ENCODE results near the gene TSPAN18. TPM values are rescaled to one million over a fixed set of nuclear protein-coding genes. Genes with fewer than 3 reads are reported as not detected.
A peak's percentile ranks its signal among the peaks of the same experiment; 100 is the strongest.

The TSPAN18 gene
- total RNA-seq, 1 donor from 2014 or later: 46.4 TPM

GRCh38 chr11:44966694-44967093 lies 239.9 kb downstream of the TSPAN18 start:
- Histone ChIP-seq H3K27ac (no peak overlapping the region), H3K36me3 (no peaks in the 10 kb centered on the region), H3K27me3 (no peaks in the 10 kb centered on the region), H3K4me3 (no peak overlapping the region), H3K9me3 (no peaks in the 10 kb centered on the region), H3K4me1 (no peaks in the 10 kb centered on the region)
- TF ChIP-seq CTCF (IDR thresholded peaks at IDR 0.05): no peak
- intact Hi-C loops (cut with DNase I): no loop called here
- no peak for DNase-seq
- no peak for ATAC-seq

DNA sequence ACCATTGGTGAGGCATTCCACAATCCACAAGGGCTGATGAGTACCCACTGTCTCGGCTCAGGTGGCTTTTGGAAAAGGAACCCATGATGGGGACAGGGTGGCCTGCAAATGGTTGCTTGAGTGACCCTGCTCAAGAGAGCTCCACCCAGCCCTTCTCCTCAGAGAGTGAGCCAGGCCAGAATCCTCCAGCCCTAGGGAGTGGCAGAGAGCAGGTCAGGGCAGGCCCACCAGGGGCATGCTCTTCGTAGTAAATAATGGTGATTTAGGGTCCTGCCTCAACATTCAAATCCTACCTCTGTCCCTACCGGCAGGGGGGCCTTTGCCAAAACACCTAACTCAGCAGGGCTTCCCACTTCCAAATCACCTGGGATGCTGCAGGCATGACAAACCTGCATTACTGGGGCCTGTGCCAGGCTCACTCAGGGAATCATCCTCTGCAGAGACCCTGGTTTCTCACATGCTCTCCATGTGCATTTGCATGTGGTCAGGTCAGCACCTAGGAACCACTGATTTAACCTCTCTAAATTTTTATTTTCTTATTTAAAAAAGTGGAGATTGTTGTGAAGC lies 241.3 kb downstream of the TSPAN18 start:
- intact Hi-C loops (cut with DNase I): no loop called here
- Histone ChIP-seq H3K27me3 (no peaks in the 10 kb centered on the region), H3K36me3 (no peaks in the 10 kb centered on the region), H3K4me1 (no peaks in the 10 kb centered on the region), H3K27ac (no peak overlapping the region), H3K9me3 (no peaks in the 10 kb centered on the region), H3K4me3 (no peak overlapping the region)
- ATAC-seq: no peak
- TF ChIP-seq CTCF (IDR thresholded peaks at IDR 0.05): no peak
- no peak for DNase-seq

- Histone ChIP-seq H3K4me3 (no peak overlapping the region), H3K4me1 (no peaks in the 10 kb centered on the region), H3K36me3 (no peaks in the 10 kb centered on the region), H3K27ac (no peak overlapping the region), H3K27me3 (no peaks in the 10 kb centered on the region), H3K9me3 (no peaks in the 10 kb centered on the region)
- TF ChIP-seq CTCF (IDR thresholded peaks at IDR 0.05): no peak
- ATAC-seq: no peak
- intact Hi-C loops (cut with DNase I): no loop called here
- no peak for DNase-seq
Measured at GRCh38 chr11:44968510-44968909, 241.7 kb downstream of the TSPAN18 start.

- Histone ChIP-seq H3K27ac (no peak overlapping the region), H3K4me3 (no peak overlapping the region), H3K9me3 (no peaks in the 10 kb centered on the region), H3K4me1 (no peaks in the 10 kb centered on the region), H3K27me3 (no peaks in the 10 kb centered on the region), H3K36me3 (no peaks in the 10 kb centered on the region)
- intact Hi-C loops (cut with DNase I): no loop called here
- DNase-seq (no peak), ATAC-seq (no peak)
- no peak for TF ChIP-seq CTCF (IDR thresholded peaks at IDR 0.05)
Measured at GRCh38 chr11:44969651-44970252, 243.0 kb downstream of the TSPAN18 start.

DNA sequence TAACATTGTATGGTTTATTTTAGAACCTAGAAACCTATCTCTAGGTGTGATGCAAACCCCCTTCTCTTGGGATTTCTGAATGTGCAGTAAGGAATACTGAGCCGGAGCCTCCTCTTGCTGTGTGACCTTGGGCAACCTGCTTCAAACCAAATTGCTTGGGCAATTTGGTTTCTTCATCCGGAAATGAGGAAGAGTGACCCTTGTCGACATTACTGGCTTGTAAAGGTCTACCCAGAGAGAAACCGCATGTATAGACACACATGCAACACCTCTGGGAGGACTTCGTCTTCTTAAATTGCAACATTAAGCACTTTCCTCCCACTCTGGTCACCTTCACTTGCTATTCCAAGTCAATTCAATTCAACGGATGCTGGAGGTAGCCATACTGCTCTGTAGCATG lies 243.5 kb downstream of the TSPAN18 start:
- Histone ChIP-seq H3K27me3 (no peaks in the 10 kb centered on the region), H3K9me3 (no peaks in the 10 kb centered on the region), H3K4me1 (no peaks in the 10 kb centered on the region), H3K36me3 (no peaks in the 10 kb centered on the region), H3K4me3 (no peak overlapping the region), H3K27ac (no peak overlapping the region)
- ATAC-seq (peak; percentile 37), DNase-seq (no peak)
- no peak for TF ChIP-seq CTCF (IDR thresholded peaks at IDR 0.05)
- intact Hi-C loops (cut with DNase I): no loop called here

DNA sequence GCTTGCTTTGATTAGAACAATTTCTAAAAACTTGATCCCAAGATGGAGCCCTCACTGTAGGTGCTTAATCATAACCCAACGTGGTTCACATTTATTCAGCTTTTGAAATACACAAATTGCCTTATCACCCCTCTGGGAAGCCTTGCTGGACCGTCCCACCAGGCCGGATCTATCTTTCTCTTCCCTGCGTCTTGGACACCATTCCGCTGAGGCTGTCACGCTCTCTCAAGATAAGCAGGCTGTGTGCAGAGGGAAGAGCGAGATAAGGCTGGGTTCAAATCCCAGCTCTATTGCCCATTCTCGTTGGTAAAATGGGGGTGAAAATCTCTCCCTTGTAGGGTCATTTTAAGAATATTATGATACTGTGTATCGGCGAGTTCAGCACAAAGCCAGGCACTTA lies 244.4 kb downstream of the TSPAN18 start:
- DNase-seq: no peak
- H3K36me3 ChIP-seq: no peaks in the 10 kb centered on the region
- TF ChIP-seq CTCF (IDR thresholded peaks at IDR 0.05): no peak
- H3K27ac ChIP-seq: no peak overlapping the region
- H3K27me3 ChIP-seq: no peaks in the 10 kb centered on the region
- H3K4me3 ChIP-seq: no peak overlapping the region
- no peak for ATAC-seq
- intact Hi-C loops (cut with DNase I): no loop called here
- no peaks in the 10 kb centered on the region for H3K9me3 ChIP-seq
- H3K4me1 ChIP-seq: no peaks in the 10 kb centered on the region
